Right cardiac atrium (tissue), 5 donors: ENCODE results near the gene CD96. TPM values are rescaled to one million over a fixed set of nuclear protein-coding genes. Genes with fewer than 3 reads are reported as not detected.

Source experiments
- ATAC-seq, 2 donors: fragments of 200-7000 bp; cut with Tn5 transposase; one replicate each; pipeline versions ENCODE4 v1.8.0 to v1.9.1; 2020; ENCODE audit warnings: moderate library complexity in 2 of 2, mild to moderate bottlenecking in 1 of 2
- DNase-seq, 3 donors: peaks; one replicate each; pipeline ENCODE4 v3.0.0-alpha.2; 2020
- H3K27ac ChIP-seq: one replicate; pipeline ENCODE4 v1.5.1; 2013; ENCODE audit warnings: mild to moderate bottlenecking, low read length, control low read depth, moderate library complexity
- H3K27me3 ChIP-seq: one replicate; pipeline ENCODE4 v1.6.1; 2013; ENCODE audit not compliant: control insufficient read depth, insufficient read depth
- H3K4me1 ChIP-seq: one replicate; pipeline ENCODE4 v1.6.1; 2013; ENCODE audit warnings: low read length; ENCODE audit not compliant: control insufficient read depth, insufficient read depth
- H3K4me3 ChIP-seq: one replicate; pipeline ENCODE4 v1.5.1; 2013; ENCODE audit warnings: low read length, control low read depth
- H3K9me3 ChIP-seq: one replicate; pipeline ENCODE4 v1.6.1; 2013; ENCODE audit warnings: low read length; ENCODE audit not compliant: control insufficient read depth
- WGBS: extraction: QIAGEN DNeasy Blood & Tissue Kit; methylation state at CpG from one replicate; pipeline ENCODE4 v1.1.7; 2013; 5-methylcytosine and 5-hydroxymethylcytosine counted together
- intact Hi-C, 4 donors: fragments of 100-400 bp; cut with DNase I; formaldehyde crosslinking; loops; one replicate each; pipeline versions ENCODE4 v1.11.0 to v1.14.0; 2022 to 2023
- polyA plus RNA-seq: library from polyadenylated mRNA; stranded (reverse); fragments of 200-250 nt; gene quantifications from one replicate; pipeline ENCODE4 v1.2.3, GENCODE V29; 2013
- total RNA-seq, 4 donors: library from RNA; stranded (reverse); fragmentation: NEBNext Ultra II Directional; extraction: Animal tissue kit (Norgen Biotek cat#: 25700); gene quantifications; one replicate each; pipeline ENCODE4 v1.2.1, GENCODE V29; 2021
- donor health status: healthy with polysubstance abuse.
- donor health status: DM: no; HTN: yes; CAD: no.
- donor health status: DM: no; HTN: no; CAD: no.
- donor health status: DM: no; HTN: yes; CAD: no; lungs with severe emphysema.
- donor health status: DM: yes; HTN: yes; CAD: no.

CD96 gene
- total and polyA plus RNA-seq, 5 donors = 0.14 to 1.9 (median 0.44) TPM

DNA sequence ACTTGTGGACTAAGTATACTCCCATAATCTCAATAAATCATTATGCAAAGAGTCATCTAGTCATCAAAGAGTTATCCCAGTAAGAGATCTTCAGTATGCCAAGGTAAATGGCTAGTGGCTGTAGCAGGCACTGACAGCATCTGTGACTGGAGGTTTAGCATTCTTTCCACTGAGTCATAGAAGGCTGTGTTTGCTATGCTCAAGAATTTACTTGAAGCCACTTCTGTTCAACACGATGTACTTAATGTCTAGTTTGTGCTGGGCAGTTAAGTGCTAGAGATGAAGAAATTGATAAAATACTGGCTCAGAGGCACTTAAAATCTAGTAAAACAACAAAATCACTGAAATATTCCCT is 40.1 kb downstream of the CD96 start:
- DNase-seq (no peak), ATAC-seq (no peak)
- no peaks in the 10 kb centered on the region for H3K4me1 ChIP-seq
- intact Hi-C loops = no loop called here
- no peaks in the 10 kb centered on the region for H3K27me3 ChIP-seq
- WGBS = 51% methylated on average over 1 of the region's 1 CpG
- H3K27ac ChIP-seq = no peak overlapping the region
- H3K9me3 ChIP-seq = no peaks in the 10 kb centered on the region
- H3K4me3 ChIP-seq = no peak overlapping the region

- Histone ChIP-seq H3K4me3 (no peak overlapping the region), H3K4me1 (no peaks in the 10 kb centered on the region), H3K9me3 (no peaks in the 10 kb centered on the region), H3K27ac (no peak overlapping the region), H3K27me3 (no peaks in the 10 kb centered on the region)
- WGBS = 86% methylated on average over 1 of the region's 1 CpG
- ATAC-seq (no peak), DNase-seq (no peak)
- intact Hi-C loops = no loop called here
These were observed 42.7 kb downstream of the CD96 start for GRCh38 chr3:111584744-111585143.

GRCh38 chr3:111585217-111585616 is 43.2 kb downstream of the CD96 start:
- Histone ChIP-seq H3K27me3 (no peaks in the 10 kb centered on the region), H3K27ac (no peak overlapping the region), H3K4me3 (no peak overlapping the region), H3K9me3 (no peaks in the 10 kb centered on the region), H3K4me1 (no peaks in the 10 kb centered on the region)
- 81% methylated on average over 1 of the region's 1 CpG for WGBS
- ATAC-seq (no peak), DNase-seq (no peak)
- intact Hi-C loops = no loop called here

- H3K27me3 ChIP-seq = no peaks in the 10 kb centered on the region
- no peaks in the 10 kb centered on the region for H3K9me3 ChIP-seq
- H3K27ac ChIP-seq = no peak overlapping the region
- H3K4me3 ChIP-seq = no peak overlapping the region
- H3K4me1 ChIP-seq = no peaks in the 10 kb centered on the region
- DNase-seq (no peak), ATAC-seq (no peak)
- intact Hi-C loops = no loop called here
These were observed 46.5 kb downstream of the CD96 start for GRCh38 chr3:111588527-111588926.

- 59% methylated on average over 2 of the region's 2 CpGs for WGBS
- ATAC-seq = no peak
- no peak for DNase-seq
- Histone ChIP-seq H3K9me3 (no peaks in the 10 kb centered on the region), H3K27ac (no peak overlapping the region), H3K27me3 (no peaks in the 10 kb centered on the region), H3K4me1 (no peaks in the 10 kb centered on the region), H3K4me3 (no peak overlapping the region)
- intact Hi-C loops = no loop called here
These were observed 47.5 kb downstream of the CD96 start for GRCh38 chr3:111589303-111590142.

- no peaks in the 10 kb centered on the region for H3K9me3 ChIP-seq
- H3K27ac ChIP-seq = no peak overlapping the region
- 87% methylated on average over 1 of the region's 1 CpG for WGBS
- H3K27me3 ChIP-seq = no peaks in the 10 kb centered on the region
- ATAC-seq (no peak), DNase-seq (no peak)
- no peaks in the 10 kb centered on the region for H3K4me1 ChIP-seq
- intact Hi-C loops = no loop called here
- no peak overlapping the region for H3K4me3 ChIP-seq
These were observed 48.1 kb downstream of the CD96 start for GRCh38 chr3:111590143-111590491.

GRCh38 chr3:111591555-111591954 is 49.6 kb downstream of the CD96 start:
- no peaks in the 10 kb centered on the region for H3K9me3 ChIP-seq
- no peak for ATAC-seq

DNA sequence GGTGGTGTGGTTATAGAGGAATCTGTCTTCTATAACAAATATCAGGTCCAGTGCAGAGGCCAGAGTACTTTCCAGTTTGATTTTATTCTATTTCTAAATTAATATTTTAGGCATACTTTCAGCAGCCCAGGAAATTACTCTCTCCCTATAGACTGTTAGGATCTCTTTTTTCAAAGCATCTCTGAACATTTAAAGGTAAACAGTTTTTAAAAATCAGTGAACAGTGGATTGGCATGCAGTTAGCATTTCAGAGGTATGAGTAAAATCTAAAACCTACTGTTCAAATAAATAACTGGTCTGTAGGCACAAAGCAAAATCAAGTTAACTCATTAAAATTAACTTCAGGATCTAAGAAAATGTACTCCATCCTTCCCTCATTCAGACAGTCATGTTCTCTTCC is 50.1 kb downstream of the CD96 start:
- Histone ChIP-seq H3K27me3 (no peaks in the 10 kb centered on the region), H3K27ac (no peak overlapping the region), H3K4me1 (no peaks in the 10 kb centered on the region), H3K9me3 (no peaks in the 10 kb centered on the region), H3K4me3 (no peak overlapping the region)
- no peak for ATAC-seq
- DNase-seq = no peak
- intact Hi-C loops = no loop called here

More at GRCh38 chr3:111591555-111591954, 49.6 kb downstream of the CD96 start:
- Histone ChIP-seq H3K4me1 (no peaks in the 10 kb centered on the region), H3K27me3 (no peaks in the 10 kb centered on the region), H3K4me3 (no peak overlapping the region), H3K27ac (no peak overlapping the region)
- intact Hi-C loops = no loop called here
- 91% methylated on average over 3 of the region's 3 CpGs for WGBS
- DNase-seq = no peak

GRCh38 chr3:111592936-111593335 is 50.9 kb downstream of the CD96 start:
- DNase-seq = no peak
- intact Hi-C loops = no loop called here
- ATAC-seq = no peak
- H3K4me1 ChIP-seq = no peaks in the 10 kb centered on the region
- H3K4me3 ChIP-seq = no peak overlapping the region
- WGBS = 73% methylated on average over 5 of the region's 5 CpGs
- no peaks in the 10 kb centered on the region for H3K27me3 ChIP-seq
- H3K9me3 ChIP-seq = no peaks in the 10 kb centered on the region
- no peak overlapping the region for H3K27ac ChIP-seq

- 87% methylated on average over 9 of the region's 9 CpGs for WGBS
- no peaks in the 10 kb centered on the region for H3K9me3 ChIP-seq
- H3K4me3 ChIP-seq = no peak overlapping the region
- DNase-seq (no peak), ATAC-seq (no peak)
- H3K27me3 ChIP-seq = no peaks in the 10 kb centered on the region
- no peaks in the 10 kb centered on the region for H3K4me1 ChIP-seq
- intact Hi-C loops = no loop called here
- H3K27ac ChIP-seq = no peak overlapping the region
These were observed 51.7 kb downstream of the CD96 start for GRCh38 chr3:111593666-111594065.

- WGBS = 74% methylated on average over 2 of the region's 2 CpGs
- ATAC-seq = no peak
These were observed 52.2 kb downstream of the CD96 start for GRCh38 chr3:111594205-111594604.

DNA sequence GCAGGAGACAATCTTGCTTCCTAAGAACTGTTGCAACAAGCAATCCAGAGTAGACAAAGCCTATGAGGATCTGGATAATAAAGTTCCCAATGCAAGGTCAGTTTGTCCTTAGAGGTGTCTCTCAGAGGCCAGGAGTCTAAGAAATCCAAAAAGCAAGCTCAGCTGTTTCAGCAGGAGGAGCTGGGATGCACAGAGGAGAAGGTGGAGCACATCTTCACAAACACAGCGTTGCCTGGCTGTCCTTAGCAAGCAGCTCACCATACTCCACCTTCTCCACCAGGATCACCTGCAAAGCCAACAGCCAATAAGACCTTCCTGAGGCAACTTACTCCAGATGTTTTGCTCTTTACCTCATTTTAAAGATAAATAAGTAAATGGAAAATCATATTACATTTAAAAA is 52.8 kb downstream of the CD96 start:
- H3K27ac ChIP-seq = no peak overlapping the region
- WGBS = 0% methylated on average over 1 of the region's 1 CpG
- intact Hi-C loops = no loop called here
- H3K4me3 ChIP-seq = no peak overlapping the region
- no peaks in the 10 kb centered on the region for H3K9me3 ChIP-seq
- no peaks in the 10 kb centered on the region for H3K27me3 ChIP-seq
- ATAC-seq (no peak), DNase-seq (no peak)
- H3K4me1 ChIP-seq = no peaks in the 10 kb centered on the region

More at GRCh38 chr3:111594205-111594604, 52.2 kb downstream of the CD96 start:
- Histone ChIP-seq H3K27me3 (no peaks in the 10 kb centered on the region), H3K4me1 (no peaks in the 10 kb centered on the region), H3K9me3 (no peaks in the 10 kb centered on the region), H3K27ac (no peak overlapping the region), H3K4me3 (no peak overlapping the region)
- intact Hi-C loops = no loop called here
- DNase-seq = no peak
